Activated T-cell treated with anti-CD3 and anti-CD28 coated beads for 48 hours (primary cell): Measurements from ENCODE around the gene NACC1.
"Not testable (repeated sequence)": the region's sequence is repeated elsewhere in the genome, so short reads cannot be mapped to it uniquely, and the experiment has no call there.

Source experiments
- DNase-seq: peaks from one replicate; pipeline ENCODE4 v3.0.0-alpha.2; 2020; ENCODE audit warnings: low read depth

NACC1 gene

DNA sequence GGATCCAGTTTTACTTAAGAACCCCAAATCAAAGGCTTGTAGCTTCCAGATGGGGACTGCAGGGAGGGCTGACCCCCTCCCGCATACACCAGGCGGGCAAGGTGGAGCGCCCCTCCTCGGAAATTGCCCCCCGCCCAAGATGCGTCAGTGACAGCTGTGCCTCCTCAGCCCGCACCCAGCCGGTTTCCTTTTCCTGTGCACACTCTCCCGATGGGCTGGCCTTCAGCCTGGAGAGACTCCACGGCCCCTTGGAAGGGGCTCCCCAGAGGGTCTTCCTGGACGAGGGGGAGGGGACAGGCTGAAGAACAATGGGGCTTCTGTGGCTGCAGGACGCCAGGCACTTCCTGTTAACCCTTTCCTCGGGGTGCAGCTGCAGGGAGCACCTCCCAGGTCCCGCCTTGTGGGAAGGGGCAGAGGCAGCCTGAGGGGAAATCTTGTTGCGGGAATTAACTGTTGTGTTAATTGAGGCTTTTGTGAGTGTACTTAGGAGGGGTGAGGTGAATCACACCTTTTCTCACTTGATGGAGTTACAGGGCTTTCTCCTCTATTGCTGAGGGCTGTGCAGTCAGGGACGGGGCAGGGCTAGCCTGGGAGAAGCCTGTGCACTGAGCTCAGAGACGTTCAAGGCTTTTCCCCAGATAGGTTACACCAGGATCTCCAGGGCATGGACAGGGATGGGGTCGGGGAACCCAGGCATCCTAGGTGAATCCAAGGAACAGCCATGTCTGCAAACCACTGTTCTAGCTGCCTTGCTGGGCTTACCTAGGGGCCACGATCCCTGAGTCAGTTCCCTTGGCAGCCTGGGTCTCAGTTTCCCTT is 46.5 kb downstream of the NACC1 start:
- DNase-seq = no peak

DNA sequence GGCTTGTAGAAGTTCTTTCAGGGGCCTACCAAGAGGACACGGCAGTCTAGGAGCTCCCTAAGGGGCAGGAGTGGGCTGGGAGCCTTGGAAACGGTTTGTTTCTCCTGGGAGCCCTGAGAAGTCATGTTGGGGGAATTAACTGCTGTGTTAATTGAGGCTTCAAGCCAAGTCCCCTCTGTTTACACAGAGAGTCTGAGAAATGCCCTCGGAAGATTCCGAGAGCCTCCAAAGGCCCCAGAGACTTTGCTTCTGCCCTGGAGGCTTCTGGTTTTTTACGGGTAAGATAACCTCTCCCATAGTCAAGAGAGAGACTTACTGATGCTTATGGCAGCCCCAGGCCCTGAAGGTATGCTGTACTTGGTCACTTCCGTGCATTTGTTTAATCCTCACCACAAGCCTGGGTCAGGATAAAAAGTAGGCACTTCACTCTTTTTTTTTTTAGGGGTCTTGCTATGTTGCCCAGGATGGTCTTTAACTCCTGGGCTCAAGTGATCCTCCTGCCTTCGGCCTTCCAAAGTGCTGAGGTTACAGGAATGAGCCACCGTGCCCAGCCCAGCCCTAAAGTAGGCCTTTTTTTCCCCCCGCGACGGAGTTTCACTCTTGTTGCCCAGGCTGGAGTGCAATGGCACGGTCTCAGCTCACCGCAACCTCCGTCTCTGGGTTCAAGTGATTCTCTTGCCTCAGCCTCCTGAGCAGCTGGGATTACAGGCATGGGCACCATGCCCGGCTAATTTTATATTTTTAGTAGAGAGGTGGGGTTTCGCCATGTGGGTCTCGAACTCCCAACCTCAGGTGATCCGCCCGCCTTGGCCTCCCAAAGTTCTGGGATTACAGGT is 47.3 kb downstream of the NACC1 start:
- no peak for DNase-seq

DNA sequence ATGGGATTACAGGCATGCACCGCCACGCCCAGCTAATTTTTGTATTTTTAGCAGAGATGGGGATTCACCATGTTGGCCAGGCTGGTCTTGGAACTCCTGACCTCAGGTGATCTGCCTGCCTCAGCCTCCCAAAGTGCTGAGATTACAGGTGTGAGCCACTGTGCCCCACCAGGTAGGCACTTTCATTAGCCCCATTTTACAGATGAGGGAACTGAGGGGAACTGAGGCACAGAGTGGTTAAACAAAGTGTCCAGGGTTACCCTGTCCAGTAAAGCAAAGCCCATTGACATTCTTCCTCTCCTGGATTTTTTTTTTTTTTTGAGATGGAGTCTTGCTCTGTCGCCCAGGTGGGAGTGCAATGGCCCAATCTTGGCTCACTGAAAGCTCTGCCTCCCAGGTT is 48.1 kb downstream of the NACC1 start:
- not testable (repeated sequence) for DNase-seq

DNA sequence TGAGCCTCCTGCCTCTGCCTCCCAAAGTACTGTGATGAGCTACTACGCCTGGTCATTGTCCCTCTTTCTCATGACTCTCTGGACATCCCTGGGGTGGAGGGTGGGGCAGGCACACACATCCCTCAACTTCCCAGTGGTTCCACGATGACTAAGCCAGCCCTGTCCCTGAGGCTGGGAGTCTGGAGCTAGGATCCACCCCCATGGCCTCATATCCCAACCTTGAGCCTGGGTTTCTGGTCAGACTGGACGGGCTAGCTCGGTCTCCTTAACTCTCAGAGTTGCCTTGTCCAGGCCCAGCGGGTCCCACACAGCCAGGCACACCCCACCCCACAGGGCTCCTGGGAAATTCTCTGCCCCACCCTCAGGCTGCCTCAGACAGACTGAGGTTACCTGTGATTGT is 51.7 kb downstream of the NACC1 start:
- no peak for DNase-seq

DNA sequence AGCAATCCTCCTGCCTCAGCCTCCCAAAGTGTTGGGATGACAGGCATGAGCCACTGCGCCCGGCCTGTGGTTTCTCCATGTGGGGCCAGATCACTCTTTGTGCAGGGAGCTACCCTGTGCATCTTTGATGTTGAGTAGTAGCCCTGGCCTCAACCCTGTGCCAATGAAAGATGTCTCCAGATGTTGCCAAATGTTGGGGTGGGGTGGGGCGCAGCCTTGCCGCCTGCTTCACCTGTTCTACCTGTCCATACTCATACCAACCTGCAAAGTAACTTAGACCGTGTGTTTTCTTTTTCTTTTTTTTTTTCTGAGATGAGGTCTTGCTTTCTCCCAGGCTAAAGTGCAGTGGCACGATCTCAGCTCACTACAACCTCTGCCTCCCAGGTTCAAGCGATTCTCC is 53.1 kb downstream of the NACC1 start:
- DNase-seq = no peak

DNA sequence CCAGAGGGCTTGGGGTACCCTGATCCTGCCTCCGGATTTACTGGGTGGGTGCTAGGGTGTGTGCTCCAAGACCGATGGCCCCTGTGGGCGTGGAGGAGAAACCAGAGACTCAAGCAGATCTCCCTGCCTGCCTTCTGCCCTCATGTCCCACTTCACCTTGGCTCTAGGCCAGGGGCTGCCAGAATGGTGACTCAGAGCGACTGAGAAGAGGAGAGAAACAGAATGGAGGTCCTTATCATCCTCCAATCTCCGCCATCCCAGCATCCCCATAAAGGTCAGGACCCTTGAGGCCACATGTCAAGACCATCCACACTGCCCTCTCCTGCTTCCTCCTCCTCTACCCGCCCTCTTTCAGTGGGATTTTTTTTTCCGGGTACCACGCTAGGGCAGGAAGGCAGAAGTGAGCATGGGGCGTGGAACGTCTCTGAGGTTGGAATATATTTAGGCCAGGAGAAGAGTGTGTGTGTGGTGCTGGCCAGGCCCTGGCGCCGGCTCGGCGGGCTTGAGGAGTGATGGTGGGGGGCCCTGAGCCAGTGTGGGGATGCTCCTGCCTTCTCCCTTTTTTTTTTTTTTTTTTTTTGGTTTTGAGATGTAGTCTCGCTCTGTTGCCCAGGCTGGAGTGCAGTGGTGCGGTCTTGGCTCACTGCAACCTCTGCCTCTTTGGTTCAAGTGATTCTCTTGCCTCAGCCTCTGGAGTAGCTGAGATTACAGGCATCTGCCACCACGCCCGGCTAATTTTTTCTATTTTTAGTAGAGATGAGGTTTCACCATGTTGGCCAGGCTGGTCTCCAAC is 54.5 kb downstream of the NACC1 start:
- peak; percentile 75 for DNase-seq

DNA sequence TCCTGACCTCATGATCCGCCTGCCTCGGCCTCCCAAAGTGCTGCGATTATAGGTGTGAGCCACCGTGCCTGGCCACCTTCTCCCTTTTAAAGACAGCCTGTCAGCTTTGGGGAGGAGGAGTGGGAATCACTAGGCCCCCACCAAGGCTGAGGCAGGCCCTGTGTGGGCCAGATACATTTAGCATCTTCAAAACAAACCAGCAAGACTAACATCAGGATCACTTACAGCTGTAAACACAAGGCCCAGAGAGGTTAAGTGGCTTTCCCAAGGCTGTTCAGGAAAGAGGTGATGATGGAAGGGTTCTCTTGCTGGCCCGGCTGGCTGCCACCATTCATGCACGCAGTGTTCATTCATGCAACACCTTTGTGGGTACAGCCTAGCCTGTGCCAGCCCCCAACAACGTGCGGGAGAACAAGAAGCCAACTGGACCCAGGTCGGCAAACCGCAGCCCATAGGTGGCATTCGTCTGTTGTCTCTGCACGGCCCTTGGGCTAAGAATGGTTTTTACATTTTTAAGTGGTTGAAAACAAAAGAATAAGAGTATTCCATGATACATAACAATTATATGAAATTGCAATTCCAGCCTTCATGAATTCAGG is 55.2 kb downstream of the NACC1 start:
- no peak for DNase-seq

DNA sequence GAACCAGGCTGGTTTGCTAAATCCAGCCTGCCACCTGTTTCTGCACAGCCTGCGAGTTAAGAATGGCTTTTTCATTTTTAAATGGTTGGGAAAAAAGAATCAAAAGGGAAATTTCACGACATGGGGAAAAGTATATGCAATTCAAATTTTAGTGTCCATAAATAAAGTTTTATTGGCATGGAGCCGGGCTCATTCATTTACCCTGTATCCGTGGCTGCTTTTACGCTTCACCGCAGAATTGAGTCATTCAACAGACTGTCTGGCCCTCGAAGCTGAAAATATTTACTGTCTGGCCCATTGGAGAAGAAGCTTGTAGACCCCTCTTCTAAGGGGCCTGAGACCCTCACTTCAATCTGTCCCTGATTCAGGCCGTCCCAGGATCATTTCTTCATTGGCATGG is 58.3 kb downstream of the NACC1 start:
- no peak for DNase-seq

DNA sequence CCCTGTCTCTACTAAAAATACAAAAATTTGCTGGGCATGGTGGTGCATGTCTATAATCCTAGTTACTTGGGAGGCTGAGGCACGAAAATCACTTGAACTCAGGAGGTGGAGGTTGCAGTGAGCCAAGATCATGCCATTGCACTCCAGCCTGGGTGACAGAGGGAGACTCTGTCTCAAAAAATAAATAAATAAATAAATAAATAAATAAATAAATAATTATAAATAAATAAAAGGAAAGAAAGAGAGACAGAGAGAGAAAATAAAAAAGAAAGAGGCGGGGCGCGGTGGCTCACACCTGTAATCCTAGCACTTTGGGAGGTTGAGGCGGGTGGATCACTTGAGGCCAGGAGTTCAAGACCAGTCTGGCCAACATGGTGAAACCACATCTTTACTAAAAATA is 59.5 kb downstream of the NACC1 start:
- DNase-seq = not testable (repeated sequence)

DNA sequence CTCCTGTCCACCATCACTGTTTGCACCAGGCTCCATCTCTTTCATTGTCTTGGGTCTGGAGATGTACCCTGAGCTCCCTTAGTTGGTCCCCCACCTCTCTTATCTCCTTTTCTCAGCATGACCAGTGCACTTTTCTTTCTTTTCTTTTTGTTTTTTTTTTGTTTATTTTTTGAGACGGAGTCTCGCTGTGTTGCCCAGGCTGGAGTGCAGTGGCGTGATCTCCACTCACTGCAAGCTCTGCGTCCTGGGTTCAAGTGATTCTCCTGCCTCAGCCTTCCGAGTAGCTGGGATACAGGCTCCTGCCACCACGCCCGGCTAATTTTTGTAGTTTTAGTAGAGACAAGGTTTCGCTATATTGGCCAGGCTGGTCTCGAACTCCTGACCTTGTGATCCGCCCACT is 60.2 kb downstream of the NACC1 start:
- not testable (repeated sequence) for DNase-seq

DNA sequence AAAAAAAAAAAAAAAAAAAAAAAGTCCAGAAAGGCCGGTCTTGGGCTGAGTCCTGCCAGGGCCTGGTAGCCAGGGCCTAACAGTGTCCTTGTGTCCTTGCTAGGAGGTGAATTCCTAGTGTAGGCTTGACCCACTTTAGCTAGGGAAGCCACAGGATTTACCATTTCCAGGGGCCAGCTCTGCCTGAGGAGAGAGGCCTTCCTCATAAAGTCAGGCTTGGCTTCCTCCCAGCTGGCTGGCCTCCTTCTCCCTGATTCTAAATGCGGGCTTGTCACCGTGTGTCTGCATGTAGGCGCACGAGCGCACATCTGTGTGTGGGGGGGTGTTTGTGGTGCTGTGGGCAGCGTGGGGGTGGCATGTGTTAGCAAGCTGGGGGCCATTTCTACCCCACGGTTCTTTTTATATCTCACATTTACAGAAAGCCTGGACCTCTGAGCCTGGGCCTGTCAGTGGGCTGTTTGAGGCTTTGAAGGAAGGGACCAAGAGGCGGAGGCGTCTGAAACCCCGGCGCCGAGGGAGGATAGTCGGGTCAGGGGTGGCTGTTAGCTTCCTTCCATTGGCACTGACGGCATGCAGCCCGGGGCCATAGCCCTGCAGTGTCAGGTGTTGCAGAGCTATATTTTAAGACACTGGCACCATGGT is 63.8 kb downstream of the NACC1 start:
- DNase-seq = no peak

DNA sequence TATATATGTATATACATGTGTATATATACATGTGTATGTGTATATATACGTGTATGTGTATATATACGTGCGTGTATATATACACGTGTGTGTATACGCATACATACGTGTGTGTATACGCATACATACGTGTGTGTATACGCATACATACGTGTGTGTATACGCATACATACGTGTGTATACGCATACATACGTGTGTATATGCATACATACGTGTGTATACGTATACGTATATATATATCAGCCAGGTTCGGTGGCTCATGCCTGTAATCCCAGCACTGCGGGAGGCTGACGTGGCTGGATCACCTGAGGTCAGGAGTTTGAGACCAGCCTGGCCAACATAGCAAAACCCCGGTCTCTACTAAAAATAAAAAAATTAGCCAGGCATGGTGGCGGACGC is 66.9 kb downstream of the NACC1 start:
- not testable (repeated sequence) for DNase-seq

DNA sequence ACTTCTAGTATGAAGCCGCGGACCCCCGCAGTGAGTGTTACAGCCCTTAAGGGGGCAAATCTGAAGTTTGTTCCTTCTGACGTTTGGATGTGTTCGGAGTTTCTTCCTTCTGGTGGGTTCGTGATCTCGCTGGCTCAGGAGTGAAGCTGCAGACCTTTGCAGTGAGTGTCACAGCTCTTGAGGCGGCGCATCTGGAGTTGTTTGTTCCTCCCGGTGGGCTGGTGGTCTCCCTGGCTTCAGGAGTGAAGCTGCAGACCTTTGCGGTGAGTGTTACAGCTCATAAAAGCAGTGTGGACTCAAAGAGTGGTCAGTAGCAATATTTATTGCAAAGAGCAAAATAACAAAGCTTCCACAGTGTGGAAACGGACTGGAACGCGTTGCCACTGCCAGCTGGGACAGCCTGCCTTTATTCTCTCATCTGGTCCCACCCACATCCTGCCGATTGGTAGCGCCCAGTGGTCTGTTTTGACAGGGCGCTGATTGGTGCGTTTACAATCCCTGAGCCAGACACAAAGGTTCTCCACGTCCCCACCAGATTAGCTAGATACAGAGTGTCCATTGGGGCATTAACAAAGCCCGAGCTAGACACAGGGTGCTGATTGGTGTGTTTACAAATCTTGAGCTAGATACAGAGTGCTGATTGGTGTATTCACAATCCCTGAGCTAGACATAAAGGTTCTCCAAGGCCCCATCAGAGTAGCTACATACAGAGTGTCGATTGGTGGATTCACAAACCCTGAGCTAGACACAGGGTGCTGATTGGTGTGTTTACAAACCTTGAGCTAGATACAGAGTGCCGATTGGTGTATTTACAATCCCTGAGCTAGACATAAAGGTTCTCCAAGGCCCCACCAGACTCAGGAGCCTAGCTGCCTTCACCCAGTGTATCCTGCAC is 67.9 kb downstream of the NACC1 start:
- not testable (repeated sequence) for DNase-seq

DNA sequence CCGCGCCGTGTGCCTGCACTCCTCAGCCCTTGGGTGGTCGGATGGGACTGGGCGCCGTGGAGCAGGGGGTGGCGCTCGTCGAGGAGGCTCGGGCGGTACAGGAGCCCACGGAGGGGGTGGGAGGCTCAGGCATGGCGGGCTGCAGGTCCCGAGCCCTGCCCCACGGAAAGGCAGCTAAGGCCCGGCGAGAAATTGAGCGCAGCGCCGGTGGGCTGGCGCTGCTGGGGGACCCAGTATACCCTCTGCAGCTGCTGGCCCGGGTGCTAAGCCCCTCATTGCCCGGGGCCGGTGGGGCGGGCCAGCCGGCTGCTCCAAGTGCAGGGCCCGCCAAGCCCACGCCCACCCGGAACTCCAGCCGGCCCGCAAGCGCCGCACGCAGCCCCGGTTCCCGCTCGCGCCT is 68.6 kb downstream of the NACC1 start:
- not testable (repeated sequence) for DNase-seq

DNA sequence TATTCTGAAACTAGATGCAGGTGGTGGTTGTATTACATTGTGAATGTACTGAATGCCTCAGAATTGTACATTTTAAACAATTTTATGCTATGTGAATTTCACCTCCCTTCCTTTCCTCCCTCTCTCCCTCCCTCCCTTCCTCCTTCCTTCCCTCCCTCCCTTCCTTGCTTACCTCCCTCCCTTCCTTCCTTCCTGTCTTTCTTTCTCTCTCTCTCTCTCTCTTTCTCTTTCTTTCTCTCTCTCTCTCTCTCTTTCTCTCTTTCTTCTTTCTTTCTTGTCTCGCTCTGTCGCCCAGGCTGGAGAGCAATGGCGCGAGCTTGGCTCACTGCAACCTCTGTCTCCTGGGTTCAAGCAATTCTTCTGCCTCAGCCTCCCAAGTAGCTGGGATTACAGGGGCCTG is 69.4 kb downstream of the NACC1 start:
- DNase-seq = no peak

DNA sequence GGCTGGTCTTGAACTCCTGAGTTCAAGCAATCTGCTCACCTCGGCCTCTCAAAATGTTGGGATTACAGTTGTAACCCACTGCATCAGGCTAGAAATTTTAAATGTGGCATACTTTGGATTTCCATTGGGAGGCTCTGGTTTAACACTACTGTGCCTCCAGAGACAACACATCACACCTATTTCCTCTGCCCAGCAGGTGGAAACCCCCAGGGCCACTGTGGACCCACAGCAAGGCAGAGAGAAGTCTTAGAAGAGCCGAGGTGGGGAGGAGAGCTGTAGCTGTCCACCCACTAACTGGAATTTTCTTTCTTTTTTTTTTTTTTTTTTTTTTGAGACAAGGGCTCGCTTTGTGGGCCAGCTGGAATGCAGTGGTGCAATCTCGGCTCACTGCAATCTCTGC is 71.5 kb downstream of the NACC1 start:
- DNase-seq = no peak
